Activated CD8-positive, alpha-beta memory T cell treated with anti-CD3 and anti-CD28 coated beads for 24 hours (primary cell): ENCODE measurements around the gene GRIK2.

ENCODE experiments used
- DNase-seq: peaks from one replicate; pipeline ENCODE4 v3.0.0-alpha.2; 2020

Gene GRIK2

GRCh38 chr6:101458336-101458735 lies 64.8 kb downstream of the GRIK2 start:
- DNase-seq, result no peak

- no peak for DNase-seq
Observed at GRCh38 chr6:101458826-101459225, 65.3 kb downstream of the GRIK2 start.

- no peak for DNase-seq
Observed at GRCh38 chr6:101462576-101462975, 69.1 kb downstream of the GRIK2 start.

- no peak for DNase-seq
Observed at GRCh38 chr6:101465863-101466262, 72.4 kb downstream of the GRIK2 start.

GRCh38 chr6:101477436-101477835 lies 83.9 kb downstream of the GRIK2 start:
- no peak for DNase-seq

GRCh38 chr6:101478891-101479290 lies 85.4 kb downstream of the GRIK2 start:
- no peak for DNase-seq

- DNase-seq, result no peak
Observed at GRCh38 chr6:101482606-101483005, 89.1 kb downstream of the GRIK2 start.

GRCh38 chr6:101484781-101485180 lies 91.3 kb downstream of the GRIK2 start:
- DNase-seq, result no peak

GRCh38 chr6:101486124-101486523 lies 92.6 kb downstream of the GRIK2 start:
- DNase-seq, result no peak

GRCh38 chr6:101486726-101487125 lies 93.2 kb downstream of the GRIK2 start:
- no peak for DNase-seq

GRCh38 chr6:101489456-101489855 lies 95.9 kb downstream of the GRIK2 start:
- no peak for DNase-seq

- no peak for DNase-seq
Observed at GRCh38 chr6:101490857-101491256, 97.3 kb downstream of the GRIK2 start.

- no peak for DNase-seq
Observed at GRCh38 chr6:101502818-101503217, 109.3 kb downstream of the GRIK2 start.

- no peak for DNase-seq
Observed at GRCh38 chr6:101509536-101509935, 116.0 kb downstream of the GRIK2 start.

- no peak for DNase-seq
Observed at GRCh38 chr6:101513181-101513580, 119.7 kb downstream of the GRIK2 start.

GRCh38 chr6:101516578-101516977 lies 123.1 kb downstream of the GRIK2 start:
- DNase-seq, result no peak

GRCh38 chr6:101517632-101518031 lies 124.1 kb downstream of the GRIK2 start:
- DNase-seq, result no peak

GRCh38 chr6:101522254-101522653 lies 128.7 kb downstream of the GRIK2 start:
- no peak for DNase-seq

GRCh38 chr6:101527467-101527866 lies 134.0 kb downstream of the GRIK2 start:
- DNase-seq, result no peak

- DNase-seq, result no peak
Observed at GRCh38 chr6:101528801-101529200, 135.3 kb downstream of the GRIK2 start.

- DNase-seq, result no peak
Observed at GRCh38 chr6:101531538-101531937, 138.0 kb downstream of the GRIK2 start.

- no peak for DNase-seq
Observed at GRCh38 chr6:101534386-101534785, 140.9 kb downstream of the GRIK2 start.

GRCh38 chr6:101534821-101535220 lies 141.3 kb downstream of the GRIK2 start:
- DNase-seq, result no peak

- no peak for DNase-seq
Observed at GRCh38 chr6:101537753-101538316, 144.3 kb downstream of the GRIK2 start.

- DNase-seq, result no peak
Observed at GRCh38 chr6:101539510-101540245, 146.2 kb downstream of the GRIK2 start.
